Fibroblast of skin of left biceps (primary cell): ENCODE results near the gene CFAP47.
"Not testable (repeated sequence)": the region's sequence is repeated elsewhere in the genome, so short reads cannot be mapped to it uniquely, and the experiment has no call there.

Source experiments
- DNase-seq, 2 experiments: peaks; one replicate each; pipeline ENCODE4 v3.0.0-alpha.2; 2013; ENCODE audit warnings: low read depth in 2 of 2

CFAP47 gene

DNA sequence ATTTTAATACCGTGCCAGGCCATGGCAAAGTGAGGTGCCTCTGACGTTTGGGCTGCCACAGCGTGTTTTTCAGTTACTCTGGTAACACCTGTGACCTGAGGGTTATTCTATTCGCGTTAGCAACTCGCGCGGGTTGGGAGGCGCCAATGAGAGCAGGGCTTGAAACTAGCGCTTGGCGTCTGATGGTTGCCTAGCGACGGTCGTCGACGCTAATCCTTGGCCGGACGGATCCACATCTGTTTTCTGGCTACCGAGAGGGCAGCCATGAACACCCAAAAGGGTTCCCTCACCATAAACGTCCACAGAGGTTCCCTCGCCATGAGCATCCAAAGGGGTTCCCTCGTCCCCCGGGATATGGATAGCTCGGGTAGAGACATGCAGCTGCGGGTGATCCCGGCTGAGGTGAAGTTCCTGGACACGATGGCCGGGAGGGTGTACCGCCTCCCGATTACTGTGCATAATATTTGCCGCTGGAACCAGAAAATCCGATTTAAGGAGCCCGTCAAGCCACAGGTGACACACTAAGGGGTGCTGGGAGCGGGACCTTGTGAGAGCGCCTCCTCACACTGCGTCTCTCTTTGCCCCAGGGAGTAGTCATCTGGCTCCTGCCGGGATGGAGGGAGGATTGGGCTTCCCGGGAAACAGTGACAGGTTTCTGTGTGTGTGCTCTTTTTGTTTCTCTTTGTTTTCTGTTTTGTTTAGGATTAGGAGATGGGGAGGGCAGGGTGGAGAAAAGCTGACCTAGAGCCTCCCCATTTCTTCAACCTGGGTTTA lies at the start of gene CFAP47:
Gene CFAP47, plus strand, starts transcription at position 199 of the 774 bp plus-strand sequence. Its CDS starts 66 bp downstream, at position 265.
- DNase-seq = no peak

GRCh38 chrX:35880601-35881000 lies 38.9 kb upstream of the CFAP47 start:
- no peak for DNase-seq

DNA sequence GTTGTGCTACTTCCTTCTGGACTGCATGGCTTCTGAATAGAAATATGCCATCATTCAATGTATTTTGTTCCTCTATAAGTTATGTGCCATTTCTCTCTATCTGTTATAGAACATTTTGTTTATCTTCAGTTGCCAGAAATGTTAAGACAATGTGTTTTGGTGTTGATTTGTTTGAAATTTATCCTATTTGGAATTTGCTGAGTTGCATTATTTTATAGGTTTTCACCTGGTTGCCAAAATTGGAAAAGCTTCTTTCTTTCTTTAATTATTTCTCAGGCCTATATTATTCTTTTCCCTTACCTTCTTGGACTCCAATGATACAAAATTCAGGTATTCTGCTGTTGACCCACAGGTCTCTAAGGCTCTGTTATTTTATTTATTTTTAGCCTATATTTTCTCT lies 33.4 kb upstream of the CFAP47 start:
- no peak for DNase-seq

DNA sequence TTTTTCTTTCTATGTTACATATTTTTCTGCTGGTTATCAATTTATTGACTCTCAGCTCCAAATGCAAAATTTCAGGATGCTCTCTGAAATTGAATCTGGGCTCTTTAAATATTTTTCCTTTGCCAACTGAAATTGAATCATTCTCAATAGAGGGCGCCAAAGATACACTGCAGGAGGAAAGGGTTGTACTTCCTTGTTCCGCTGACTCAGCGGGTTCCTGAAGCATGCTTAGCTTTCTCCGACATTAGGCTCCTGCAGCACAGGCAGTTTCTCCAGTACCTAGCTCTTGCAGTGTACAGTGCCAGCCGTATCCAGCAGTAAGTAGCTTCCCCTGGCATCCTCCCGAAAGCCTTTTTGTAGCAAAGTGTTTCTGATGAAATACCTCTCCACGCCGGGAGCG lies 28.8 kb upstream of the CFAP47 start:
- DNase-seq = peak in 1 of 2 experiments; percentile 1

DNA sequence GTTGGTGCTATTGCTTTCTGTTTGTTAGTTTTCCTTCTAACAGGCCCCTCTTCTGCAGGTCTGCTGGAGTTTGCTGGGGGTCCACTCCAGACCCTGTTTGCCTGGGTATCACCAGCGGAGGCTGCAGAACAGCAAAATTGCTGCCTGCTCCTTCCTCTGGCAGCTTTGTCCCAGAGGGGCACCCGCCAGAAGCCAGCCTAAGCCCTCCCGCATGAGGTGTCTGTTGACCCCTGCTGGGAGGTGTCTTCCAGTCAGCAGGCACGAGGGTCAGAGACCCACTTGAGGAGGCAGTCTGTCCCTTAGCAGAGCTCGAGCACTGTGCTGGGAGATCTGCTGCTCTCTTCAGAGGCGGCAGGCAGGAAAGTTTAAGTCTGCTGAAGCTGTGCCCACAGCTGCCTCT lies 67.3 kb downstream of the CFAP47 start:
- DNase-seq = not testable (repeated sequence)

- no peak for DNase-seq
Measured at GRCh38 chrX:36007207-36007606, 87.7 kb downstream of the CFAP47 start.

DNA sequence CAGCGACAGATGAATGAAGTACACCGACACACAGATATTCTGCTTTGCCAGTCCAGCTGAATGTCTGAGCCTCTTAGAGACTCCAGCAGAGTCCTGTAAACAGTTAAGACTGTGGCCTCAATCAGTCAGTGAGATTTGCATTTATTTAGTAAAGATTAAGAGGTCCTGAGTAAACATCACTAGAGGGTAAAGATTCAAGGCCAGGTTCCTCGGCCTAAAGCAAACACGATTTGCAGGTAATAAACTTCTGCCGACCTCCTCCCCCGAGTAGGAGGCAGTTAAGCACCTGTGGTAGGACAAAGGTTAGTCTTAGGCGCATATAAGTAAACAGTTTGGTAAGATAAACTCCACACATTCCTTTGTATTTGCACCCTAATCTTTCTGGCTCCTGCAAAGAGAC lies 99.6 kb downstream of the CFAP47 start:
- no peak for DNase-seq

GRCh38 chrX:36035550-36035949 lies 116.0 kb downstream of the CFAP47 start:
- no peak for DNase-seq

GRCh38 chrX:36062778-36063177 lies 143.2 kb downstream of the CFAP47 start:
- DNase-seq = no peak

DNA sequence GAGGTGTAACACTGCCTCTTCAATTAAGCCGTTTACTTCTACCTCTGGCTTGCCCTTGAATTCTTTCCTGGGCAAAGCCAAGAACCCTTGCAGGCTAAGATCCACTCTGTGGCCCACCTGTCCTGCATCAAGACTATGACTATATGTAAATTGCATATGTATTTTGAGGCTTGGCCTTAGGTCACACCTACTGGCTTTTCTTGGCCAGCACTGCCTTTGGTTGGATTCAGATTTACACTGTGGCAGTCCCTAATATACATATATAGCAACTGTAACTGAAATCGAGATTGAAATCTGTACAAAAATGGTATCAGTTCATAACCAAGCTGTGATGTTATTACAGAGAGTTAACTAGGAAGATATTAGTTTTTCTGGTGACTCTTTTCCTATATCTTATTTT lies 151.5 kb downstream of the CFAP47 start:
- no peak for DNase-seq

DNA sequence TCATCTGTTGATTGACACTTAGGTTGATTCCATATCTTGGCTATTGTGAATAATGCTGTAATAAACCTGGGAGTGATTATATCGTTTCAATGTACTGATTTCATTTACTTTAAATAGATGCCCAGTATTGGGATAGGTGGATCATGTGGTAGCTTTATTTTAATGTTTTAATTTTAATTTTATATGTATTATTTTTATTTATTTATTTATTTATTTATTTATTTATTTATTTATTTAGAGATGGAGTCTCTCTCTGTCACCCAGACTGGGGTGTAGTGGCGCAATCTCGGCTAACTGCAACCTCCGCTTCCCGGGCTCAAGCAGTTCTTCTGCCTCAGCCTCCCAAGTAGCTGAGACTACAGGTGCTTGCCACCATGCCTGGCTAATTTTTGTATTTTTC lies 155.5 kb downstream of the CFAP47 start:
- not testable (repeated sequence) for DNase-seq

- DNase-seq = no peak
Measured at GRCh38 chrX:36083256-36083655, 163.7 kb downstream of the CFAP47 start.

- no peak for DNase-seq
Measured at GRCh38 chrX:36087366-36087765, 167.8 kb downstream of the CFAP47 start.

DNA sequence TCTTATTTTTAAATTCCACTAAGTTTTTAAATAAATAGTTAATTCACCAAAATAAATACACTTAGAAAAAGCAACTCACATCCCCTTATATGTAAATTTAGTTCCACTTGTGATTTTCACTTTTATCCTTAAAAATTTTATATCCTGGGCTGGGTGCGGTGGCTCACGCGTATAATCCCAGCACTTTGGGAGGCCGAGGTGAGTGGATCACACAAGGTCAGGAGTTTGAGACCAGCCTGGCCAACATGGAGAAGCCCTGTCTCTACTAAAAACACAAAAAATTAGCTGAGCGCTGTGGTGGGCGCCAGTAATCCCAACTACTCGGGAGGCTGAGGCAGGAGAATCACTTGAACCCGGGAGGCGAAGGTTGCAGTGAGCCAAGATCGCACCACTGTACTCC lies 169.4 kb downstream of the CFAP47 start:
- DNase-seq = not testable (repeated sequence)

- no peak for DNase-seq
Measured at GRCh38 chrX:36102425-36102824, 182.9 kb downstream of the CFAP47 start.

DNA sequence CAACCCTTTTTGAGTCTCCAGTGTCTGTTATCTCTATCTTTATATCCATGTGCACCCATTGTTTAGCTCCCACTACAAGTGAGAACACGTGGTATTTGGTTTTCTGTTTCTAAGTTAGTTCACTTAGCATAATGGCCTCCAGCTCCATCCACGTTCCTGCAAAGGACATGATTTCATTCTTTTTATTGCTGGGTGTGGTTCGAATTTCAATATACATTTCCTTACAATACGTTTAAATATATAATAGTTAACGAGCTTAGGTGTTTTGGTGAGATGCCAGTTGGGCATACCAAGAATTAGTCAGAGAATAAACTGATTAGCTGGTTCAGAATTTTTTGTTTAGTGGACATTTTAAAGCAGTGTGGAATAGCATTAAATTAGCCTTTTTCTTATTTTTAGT lies 196.7 kb downstream of the CFAP47 start:
- DNase-seq = no peak

- no peak for DNase-seq
Measured at GRCh38 chrX:36159254-36159653, 239.7 kb downstream of the CFAP47 start.

GRCh38 chrX:36160081-36160480 lies 240.5 kb downstream of the CFAP47 start:
- DNase-seq = no peak

DNA sequence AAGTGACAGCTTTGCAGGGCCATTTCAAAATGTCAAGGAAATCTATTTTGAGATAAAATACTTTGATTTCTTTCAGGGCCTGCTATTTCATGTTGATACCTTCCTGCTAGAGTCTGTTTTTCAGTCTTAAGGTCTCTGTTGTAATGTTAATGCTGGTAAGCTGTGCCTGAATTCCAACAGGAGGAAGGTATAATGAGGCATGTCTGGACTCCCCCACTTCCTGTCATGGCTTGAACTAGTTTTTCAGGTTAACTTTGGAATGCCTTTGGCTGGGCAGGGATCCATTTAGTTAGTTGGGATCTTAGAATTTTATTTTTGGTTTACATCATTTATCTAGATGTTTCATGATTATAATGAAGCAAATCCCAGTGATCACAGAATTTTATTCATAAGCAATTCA lies 279.0 kb downstream of the CFAP47 start:
- DNase-seq = no peak

DNA sequence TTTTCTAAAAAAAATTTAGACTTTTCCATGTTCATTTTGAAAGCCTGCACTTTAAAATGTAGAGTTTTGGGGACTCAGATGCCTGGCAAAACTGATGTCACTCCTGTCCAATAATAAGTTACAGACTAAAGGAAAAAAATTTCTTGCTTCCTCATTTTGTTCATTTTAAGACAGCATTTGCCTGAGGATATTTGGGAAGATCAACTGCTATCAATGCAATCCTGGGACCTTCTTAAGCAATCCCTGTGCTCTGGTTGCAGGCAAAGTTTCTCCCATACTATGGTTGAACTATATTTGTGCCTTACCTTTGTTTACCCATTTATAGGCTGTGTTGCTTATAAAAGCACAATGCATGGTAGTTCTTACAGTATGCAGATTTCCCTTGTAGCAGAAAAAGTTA lies 280.4 kb downstream of the CFAP47 start:
- DNase-seq = no peak

DNA sequence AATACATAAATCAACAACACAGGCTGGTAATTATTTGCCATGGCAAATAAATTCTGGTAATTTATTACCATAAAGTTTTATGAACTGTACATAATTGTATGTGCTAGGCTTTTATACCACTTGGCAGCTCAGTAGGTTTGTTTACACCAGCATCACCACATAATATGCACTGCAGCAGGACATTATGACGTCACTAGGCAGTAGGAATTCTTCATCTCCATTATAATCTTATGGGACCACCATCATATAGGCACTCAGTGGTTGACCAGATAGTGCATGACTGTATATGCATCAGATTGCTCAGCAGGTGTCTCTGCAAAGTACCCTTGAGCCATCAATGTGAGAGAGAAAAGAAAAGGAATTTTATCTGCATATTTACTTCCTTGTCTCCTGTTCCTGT lies 295.4 kb downstream of the CFAP47 start:
- DNase-seq = no peak

- DNase-seq = no peak
Measured at GRCh38 chrX:36218801-36219200, 299.3 kb downstream of the CFAP47 start.

DNA sequence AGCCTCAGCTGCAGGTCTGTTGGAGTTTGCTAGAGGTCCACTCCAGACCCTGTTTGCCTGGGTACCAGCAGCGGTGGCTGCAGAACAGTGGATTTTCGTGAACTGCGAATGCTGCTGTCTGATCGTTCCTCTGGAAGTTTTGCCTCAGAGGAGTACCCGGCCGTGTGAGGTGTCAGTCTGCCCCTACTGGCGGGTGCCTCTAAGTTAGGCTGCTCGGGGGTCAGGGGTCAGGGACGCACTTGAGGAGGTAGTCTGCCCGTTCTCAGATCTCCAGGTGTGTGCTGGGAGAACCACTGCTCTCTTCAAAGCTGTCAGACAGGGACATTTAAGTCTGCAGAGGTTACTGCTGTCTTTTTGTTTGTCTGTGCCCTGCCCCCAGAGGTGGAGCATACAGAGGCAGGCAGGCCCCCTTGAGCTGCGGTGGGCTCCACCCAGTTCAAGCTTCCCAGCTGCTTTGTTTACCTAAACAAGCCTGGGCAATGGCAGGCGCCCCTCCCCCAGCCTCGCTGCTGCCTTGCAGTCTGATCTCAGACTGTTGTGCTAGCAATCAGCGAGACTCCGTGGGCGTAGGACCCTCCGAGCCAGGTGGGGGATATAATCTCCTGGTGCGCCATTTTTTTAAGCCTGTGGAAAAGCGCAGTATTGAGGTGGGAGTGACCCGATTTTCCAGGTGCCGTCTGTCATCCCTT lies 315.4 kb downstream of the CFAP47 start:
- not testable (repeated sequence) for DNase-seq
